Ovary (tissue), 3 donors: ENCODE measurements around the gene ASIC1.

ENCODE experiments used
- EP300 ChIP-seq: sonication (generic); formaldehyde crosslinking; IDR thresholded peaks from one replicate; pipeline ENCODE4 v1.6.1; 2017; ENCODE audit warnings: antibody characterized with exemption
- TF ChIP-seq, protein P1 (sequence below), 3 donors: fragments of 450-650 bp in 2 of 3; fragments of 200-600 bp in 1 of 3; IDR thresholded peaks; one replicate each; pipeline versions ENCODE4 v1.5.1 to v1.8.0; 2016 to 2022; ENCODE audit warnings: antibody characterized with exemption in 3 of 3, mild to moderate bottlenecking in 1 of 3
- donor health status: DM: no; HTN: no; CAD: no.

DNA sequence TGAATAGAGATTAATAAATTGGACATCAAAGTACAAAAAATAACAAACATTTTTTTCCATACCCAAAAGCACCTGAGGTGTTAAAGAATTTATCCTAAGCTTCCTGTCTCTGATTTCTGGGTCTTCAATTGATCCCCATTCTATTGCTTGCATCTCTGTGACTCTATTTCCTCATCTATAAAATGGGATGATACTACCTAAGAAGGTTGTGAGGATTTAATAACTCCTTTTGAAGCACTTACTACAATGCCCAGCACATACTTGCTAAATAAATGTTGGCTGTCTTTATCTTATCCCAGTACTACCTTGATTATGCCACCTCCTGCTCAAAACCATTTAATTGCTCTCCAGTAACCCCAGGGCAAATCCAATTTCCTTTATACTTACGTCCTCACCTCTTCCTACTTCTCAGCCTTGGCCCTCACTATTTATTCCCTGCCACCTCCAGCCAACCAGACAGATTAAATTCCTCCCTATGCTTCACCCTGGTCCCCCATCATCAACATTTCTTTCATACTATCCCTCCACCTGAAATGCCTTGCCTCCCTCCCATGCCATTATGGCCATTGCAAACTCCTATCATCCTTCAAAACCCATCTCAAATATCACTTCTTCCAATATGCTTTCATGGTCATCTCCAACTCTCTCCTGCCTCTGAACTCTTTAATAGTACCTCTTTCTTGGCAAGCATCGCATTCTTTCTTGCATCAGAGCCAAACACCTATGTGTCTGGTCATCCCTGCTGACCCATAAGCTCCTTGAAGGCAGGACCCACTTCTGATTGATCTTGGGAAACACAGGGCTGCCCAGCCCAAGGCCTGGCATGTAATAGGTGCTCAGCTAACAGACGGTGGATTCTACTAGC is 7.9 kb upstream of the ASIC1 start:
- TF ChIP-seq EP300: no peak
- TF ChIP-seq, protein P1, sequence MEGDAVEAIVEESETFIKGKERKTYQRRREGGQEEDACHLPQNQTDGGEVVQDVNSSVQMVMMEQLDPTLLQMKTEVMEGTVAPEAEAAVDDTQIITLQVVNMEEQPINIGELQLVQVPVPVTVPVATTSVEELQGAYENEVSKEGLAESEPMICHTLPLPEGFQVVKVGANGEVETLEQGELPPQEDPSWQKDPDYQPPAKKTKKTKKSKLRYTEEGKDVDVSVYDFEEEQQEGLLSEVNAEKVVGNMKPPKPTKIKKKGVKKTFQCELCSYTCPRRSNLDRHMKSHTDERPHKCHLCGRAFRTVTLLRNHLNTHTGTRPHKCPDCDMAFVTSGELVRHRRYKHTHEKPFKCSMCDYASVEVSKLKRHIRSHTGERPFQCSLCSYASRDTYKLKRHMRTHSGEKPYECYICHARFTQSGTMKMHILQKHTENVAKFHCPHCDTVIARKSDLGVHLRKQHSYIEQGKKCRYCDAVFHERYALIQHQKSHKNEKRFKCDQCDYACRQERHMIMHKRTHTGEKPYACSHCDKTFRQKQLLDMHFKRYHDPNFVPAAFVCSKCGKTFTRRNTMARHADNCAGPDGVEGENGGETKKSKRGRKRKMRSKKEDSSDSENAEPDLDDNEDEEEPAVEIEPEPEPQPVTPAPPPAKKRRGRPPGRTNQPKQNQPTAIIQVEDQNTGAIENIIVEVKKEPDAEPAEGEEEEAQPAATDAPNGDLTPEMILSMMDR (IDR thresholded peaks at IDR 0.05): no peak
